Measurements from ENCODE around the gene ACTN1. TPM values are rescaled to one million over a fixed set of nuclear protein-coding genes. Genes with fewer than 3 reads are reported as not detected.

The ACTN1 gene
- total RNA-seq, 4 donors from 2014 or later = 103 to 254 (median 136) TPM

- DNase-seq (ENCODE audit: low spot score) = no peak
- ATAC-seq (ENCODE audit: low FRiP score) = no peak
- TF ChIP-seq, protein P1, sequence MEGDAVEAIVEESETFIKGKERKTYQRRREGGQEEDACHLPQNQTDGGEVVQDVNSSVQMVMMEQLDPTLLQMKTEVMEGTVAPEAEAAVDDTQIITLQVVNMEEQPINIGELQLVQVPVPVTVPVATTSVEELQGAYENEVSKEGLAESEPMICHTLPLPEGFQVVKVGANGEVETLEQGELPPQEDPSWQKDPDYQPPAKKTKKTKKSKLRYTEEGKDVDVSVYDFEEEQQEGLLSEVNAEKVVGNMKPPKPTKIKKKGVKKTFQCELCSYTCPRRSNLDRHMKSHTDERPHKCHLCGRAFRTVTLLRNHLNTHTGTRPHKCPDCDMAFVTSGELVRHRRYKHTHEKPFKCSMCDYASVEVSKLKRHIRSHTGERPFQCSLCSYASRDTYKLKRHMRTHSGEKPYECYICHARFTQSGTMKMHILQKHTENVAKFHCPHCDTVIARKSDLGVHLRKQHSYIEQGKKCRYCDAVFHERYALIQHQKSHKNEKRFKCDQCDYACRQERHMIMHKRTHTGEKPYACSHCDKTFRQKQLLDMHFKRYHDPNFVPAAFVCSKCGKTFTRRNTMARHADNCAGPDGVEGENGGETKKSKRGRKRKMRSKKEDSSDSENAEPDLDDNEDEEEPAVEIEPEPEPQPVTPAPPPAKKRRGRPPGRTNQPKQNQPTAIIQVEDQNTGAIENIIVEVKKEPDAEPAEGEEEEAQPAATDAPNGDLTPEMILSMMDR (IDR thresholded peaks at IDR 0.05) = no peak
Measured at GRCh38 chr14:68941820-68942219, 37.3 kb downstream of the ACTN1 start.

DNA sequence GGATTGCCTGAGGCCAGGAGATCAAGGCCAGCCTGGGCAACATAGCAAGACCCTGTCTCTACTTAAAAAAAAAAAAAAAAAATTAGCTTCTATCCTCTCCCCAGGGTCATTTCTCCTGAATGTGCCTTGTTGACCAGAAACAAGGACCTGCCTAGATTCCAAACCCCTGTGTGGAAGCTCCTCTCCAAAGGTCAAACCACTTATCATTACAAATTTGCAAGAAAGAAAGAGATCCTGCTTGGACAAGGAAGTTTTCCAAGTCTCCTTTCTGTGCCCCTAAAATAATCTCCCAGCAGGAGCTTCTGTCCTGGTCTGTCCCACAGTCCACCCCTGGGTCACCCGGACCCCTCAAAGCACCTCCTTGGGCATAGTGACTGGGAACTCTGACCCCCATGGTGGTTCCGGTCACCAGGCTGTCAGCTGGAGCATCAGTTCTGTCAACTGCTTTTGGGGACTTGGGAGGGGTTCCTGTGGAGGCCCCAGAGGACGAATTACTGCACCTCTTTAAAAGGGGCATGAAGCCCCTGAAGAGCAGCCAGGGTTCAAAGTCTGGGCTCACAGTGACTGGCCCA is 38.4 kb downstream of the ACTN1 start:
- TF ChIP-seq, protein P1 (IDR thresholded peaks at IDR 0.05) = no peak
- DNase-seq (ENCODE audit: low spot score) (no peak), ATAC-seq (ENCODE audit: low FRiP score) (no peak)

DNA sequence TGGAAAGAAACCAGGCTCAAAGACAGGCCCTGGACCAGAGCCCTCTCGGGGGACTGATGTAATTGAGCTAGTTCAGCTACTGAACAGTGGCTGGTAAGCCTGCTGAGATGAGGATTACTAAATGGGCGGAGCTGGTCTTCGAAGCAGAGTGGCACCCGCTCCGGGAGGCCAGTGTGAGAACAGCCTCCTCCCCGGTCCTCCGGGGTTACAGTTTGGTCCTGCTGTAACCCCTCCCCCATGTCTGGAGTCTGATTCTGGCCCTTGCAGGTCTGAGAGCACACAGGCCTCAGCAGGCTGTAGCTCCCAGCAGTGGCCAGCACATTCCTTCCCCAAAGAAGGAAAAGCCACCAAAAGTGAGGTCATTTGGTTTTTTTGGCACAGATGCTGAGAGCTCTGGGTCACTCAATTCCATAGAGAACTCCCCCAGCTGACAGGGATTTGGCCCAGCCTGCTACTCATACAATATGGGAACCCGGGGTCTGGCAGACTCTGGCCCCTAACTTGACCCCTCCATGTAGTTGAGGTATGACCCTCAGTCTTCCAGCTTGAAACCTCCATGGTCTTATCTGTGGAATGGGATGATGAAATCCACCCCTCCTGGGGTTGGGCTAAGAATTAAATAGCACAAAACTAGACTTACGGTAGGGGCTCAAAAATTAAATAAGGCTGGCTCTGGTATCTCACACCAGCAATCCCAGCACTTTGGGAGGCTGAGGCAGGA is 39.0 kb downstream of the ACTN1 start:
- TF ChIP-seq, protein P1 (IDR thresholded peaks at IDR 0.05) = no peak
- peak; percentile 23 for ATAC-seq (ENCODE audit: low FRiP score)
- no peak for DNase-seq (ENCODE audit: low spot score)

DNA sequence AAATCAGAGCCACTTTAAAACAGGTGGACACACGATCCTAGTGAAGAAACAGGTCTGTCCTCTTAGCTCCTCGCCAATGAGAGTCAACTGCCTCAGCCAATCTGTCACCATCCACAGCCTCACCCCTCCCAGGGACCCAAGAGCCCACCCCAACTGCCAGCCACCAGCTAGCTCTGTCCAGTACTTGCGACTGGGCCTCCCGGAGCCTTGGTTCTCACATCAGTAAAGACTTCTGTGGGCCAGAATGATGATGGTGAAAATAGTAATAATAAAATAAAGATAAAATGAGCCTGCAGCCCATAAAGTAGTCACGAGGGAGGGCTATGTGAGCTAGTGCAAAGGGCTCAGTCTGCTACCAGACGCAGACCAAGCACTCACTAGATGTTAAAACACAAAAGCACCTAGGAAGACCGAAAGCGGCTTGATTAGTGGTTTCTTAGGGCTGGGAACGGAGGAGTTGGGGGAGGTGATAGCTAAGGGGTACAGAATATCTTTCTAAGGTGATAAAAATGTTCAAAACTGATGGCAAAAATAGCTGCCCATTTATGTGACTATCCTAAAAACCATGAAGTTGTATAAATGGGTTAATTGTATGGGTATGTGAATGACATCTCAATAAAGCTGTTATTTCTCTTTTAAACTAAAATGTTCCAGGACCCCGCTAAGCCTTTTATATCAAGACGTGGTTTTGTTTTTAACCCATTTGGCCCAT is 39.8 kb downstream of the ACTN1 start:
- TF ChIP-seq, protein P1 (IDR thresholded peaks at IDR 0.05) = no peak
- ATAC-seq (ENCODE audit: low FRiP score) (no peak), DNase-seq (ENCODE audit: low spot score) (no peak)

DNA sequence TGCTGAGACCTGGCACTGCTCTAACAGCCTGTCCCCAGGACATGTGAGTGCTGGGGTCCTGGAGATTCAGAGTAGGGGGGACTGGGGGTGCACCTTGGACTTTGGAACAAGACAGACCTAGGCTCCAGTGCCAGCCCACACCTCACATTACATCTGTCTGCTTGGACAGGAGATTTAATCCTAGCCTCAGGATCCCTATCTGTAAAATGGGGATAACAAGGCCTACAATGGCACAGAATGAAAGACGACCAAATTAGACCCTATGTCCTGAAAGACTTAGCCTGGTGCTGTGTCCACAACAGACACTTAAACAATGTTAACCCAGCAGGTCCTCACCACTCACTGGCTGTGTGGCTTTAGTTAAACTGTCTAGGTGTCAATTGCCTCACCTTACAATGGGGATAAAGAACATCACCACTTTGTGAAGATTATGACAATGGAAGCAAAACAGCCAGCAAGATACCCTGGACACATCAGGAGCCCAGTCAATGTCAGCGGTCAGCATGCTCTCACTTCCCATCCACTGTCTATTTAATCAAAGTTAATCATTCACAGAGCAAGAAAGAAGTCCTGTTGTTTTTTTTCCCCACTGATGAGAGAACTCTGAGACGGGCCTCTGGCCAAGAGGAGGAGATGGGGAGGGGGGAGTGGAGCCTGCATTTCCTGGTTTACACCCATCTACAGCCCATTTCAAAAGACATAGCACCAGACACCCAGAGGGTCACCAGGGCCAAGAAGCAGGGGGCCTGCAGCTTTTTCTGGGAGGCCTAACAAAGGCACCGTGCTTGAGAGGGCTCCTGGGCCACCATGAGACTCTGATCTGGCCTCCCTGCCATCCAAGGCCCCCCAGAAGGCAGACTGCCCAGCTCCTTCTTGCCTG is 40.6 kb downstream of the ACTN1 start:
- ATAC-seq (ENCODE audit: low FRiP score) (no peak), DNase-seq (ENCODE audit: low spot score) (no peak)
- TF ChIP-seq, protein P1 (IDR thresholded peaks at IDR 0.05) = no peak

- no peak for DNase-seq (ENCODE audit: low spot score)
Measured at GRCh38 chr14:68937471-68938270, 41.4 kb downstream of the ACTN1 start.

More at GRCh38 chr14:68937471-68938270, 41.4 kb downstream of the ACTN1 start:
- TF ChIP-seq, protein P1 (IDR thresholded peaks at IDR 0.05) = no peak
- ATAC-seq (ENCODE audit: low FRiP score) = peak; percentile 81
